ENCODE results near the gene FASN. TPM values are rescaled to one million over a fixed set of nuclear protein-coding genes. Genes with fewer than 3 reads are reported as not detected.

FASN gene
- 956 TPM for total RNA-seq (2021; ENCODE audit: unreplicated experiment)
- 789 TPM for polyA plus RNA-seq (2012; ENCODE audit: insufficient read length)
- percentile 93 among the genes with signal in this experiment for Bru-seq, nascent RNA
- percentile 99 among the genes with signal in this experiment for BruChase-seq, experiment 1, labeled RNA remaining after a 2-hour chase
- BruChase-seq, experiment 2, labeled RNA remaining after a 6-hour chase = percentile 99 among the genes with signal in this experiment
- long read RNA-seq, full-length matches to known transcripts = 20 of 464 reads
- long read RNA-seq, partial matches to known transcripts = 224 of 464 reads
- long read RNA-seq, other reads (novel, unspliced or antisense) = 220 of 464 reads

DNA sequence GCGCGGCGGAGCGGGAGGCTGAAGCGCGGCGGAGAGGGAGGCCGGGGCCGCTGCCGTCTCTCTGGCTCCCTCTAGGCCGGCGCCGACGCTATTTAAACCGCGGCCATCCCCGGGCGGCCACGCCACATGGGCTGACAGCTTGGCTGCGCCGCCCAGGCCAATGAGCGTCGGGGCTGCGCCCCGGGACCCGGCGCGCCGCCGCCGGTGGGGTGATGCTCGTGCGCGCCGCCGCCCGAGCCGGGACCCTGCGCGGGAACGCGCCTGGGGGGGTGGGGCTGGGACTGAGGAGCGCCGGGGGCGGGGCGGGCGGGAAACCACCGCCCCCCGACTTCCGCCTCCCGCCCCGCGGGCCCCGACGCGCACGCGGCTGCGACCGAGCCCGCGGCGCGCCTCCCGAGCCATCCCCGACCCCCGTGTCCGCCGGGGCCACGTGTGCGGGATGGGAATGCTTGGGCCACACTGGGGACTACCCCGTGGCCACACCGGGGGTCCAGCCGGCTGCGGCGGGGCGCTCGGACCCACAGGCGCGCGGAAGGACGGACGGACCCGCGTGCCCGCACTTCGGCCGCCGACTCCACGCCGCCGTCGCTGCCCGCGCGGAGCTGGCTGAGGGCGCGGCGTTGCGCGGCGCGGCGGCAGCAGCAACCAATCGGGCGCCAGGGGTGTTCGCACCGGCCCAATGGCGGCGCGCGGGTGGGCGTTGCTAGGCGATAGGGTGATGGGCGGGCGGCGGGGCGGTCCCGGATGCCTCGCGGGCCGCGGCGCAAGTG is at the start of gene FASN:
Gene FASN, minus strand, starts transcription at position 68 of the 770 bp plus-strand sequence. CDS start 1,791 bp downstream, outside the sequence.
- peak; percentile 80 for ATAC-seq

More for the DNA sequence above, at the start of gene FASN:
- DNase-seq (ENCODE audit: low read depth, low spot score) = no peak
- TF ChIP-seq, protein P1, sequence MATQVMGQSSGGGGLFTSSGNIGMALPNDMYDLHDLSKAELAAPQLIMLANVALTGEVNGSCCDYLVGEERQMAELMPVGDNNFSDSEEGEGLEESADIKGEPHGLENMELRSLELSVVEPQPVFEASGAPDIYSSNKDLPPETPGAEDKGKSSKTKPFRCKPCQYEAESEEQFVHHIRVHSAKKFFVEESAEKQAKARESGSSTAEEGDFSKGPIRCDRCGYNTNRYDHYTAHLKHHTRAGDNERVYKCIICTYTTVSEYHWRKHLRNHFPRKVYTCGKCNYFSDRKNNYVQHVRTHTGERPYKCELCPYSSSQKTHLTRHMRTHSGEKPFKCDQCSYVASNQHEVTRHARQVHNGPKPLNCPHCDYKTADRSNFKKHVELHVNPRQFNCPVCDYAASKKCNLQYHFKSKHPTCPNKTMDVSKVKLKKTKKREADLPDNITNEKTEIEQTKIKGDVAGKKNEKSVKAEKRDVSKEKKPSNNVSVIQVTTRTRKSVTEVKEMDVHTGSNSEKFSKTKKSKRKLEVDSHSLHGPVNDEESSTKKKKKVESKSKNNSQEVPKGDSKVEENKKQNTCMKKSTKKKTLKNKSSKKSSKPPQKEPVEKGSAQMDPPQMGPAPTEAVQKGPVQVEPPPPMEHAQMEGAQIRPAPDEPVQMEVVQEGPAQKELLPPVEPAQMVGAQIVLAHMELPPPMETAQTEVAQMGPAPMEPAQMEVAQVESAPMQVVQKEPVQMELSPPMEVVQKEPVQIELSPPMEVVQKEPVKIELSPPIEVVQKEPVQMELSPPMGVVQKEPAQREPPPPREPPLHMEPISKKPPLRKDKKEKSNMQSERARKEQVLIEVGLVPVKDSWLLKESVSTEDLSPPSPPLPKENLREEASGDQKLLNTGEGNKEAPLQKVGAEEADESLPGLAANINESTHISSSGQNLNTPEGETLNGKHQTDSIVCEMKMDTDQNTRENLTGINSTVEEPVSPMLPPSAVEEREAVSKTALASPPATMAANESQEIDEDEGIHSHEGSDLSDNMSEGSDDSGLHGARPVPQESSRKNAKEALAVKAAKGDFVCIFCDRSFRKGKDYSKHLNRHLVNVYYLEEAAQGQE (IDR thresholded peaks at IDR 0.05; ENCODE audit: insufficient read depth in 1 of 2, low read depth in 2 of 2, low read length in 1 of 2) = peak in 1 of 2 experiments; percentile 17; a peak in 1 of 4 replicates
- peak; percentile 95; the same call in 1 of the 2 replicates for TF ChIP-seq SIN3A (IDR thresholded peaks at IDR 0.05; ENCODE audit: borderline replicate concordance, insufficient read depth, low read depth, low read length)
- TF ChIP-seq TCF7L2 (IDR thresholded peaks at IDR 0.05; ENCODE audit: low read depth, low read length) = no peak
- TF ChIP-seq, protein P2, sequence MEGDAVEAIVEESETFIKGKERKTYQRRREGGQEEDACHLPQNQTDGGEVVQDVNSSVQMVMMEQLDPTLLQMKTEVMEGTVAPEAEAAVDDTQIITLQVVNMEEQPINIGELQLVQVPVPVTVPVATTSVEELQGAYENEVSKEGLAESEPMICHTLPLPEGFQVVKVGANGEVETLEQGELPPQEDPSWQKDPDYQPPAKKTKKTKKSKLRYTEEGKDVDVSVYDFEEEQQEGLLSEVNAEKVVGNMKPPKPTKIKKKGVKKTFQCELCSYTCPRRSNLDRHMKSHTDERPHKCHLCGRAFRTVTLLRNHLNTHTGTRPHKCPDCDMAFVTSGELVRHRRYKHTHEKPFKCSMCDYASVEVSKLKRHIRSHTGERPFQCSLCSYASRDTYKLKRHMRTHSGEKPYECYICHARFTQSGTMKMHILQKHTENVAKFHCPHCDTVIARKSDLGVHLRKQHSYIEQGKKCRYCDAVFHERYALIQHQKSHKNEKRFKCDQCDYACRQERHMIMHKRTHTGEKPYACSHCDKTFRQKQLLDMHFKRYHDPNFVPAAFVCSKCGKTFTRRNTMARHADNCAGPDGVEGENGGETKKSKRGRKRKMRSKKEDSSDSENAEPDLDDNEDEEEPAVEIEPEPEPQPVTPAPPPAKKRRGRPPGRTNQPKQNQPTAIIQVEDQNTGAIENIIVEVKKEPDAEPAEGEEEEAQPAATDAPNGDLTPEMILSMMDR (IDR thresholded peaks at IDR 0.05) = peak; percentile 87; the same call in 1 of the 2 replicates
- peak; percentile 97 for TF ChIP-seq POLR2AphosphoS5 (IDR thresholded peaks at IDR 0.05; ENCODE audit: low read depth, low read length)
- ChIA-PET CTCF (interaction anchor here (0.7 kb wide), 1 partner anchor 15 kb away, joined by 3 read pairs; no protein-coding TSS in a partner anchor), POLR2A (interaction anchor here (0.6 to 1.0 kb wide), 4 partner anchors 8 to 144 kb away, joined by 3 to 7 read pairs (median 6); no protein-coding TSS in a partner anchor)
- Histone ChIP-seq H3K27ac (ENCODE audit: low read length) (peak within 1 kb of the TSS; percentile 97), H3K36me3 (ENCODE audit: control insufficient read depth, insufficient read depth, low read length) (peaks cover 21% of the 10 kb centered on the region), H3K4me1 (ENCODE audit: control insufficient read depth, insufficient read depth, low read length) (peaks cover 59% of the 10 kb centered on the region), H3K27me3 (ENCODE audit: control insufficient read depth, insufficient read depth, low read length) (no peaks in the 10 kb centered on the region), H3K4me3 (ENCODE audit: low read depth in 2 of 2, low read length in 2 of 2) (peak within 1 kb of the TSS; percentile 86 to 88), H3K9me3 (ENCODE audit: control insufficient read depth, insufficient read depth, low read depth, low read length) (no peaks in the 10 kb centered on the region)
- intact Hi-C loops (cut with micrococcal nuclease; ENCODE audit: unreplicated experiment) = no loop called here
- in situ Hi-C loops (cut with HindIII; ENCODE audit: low pct_unique_long_range_greater_than_20kb, low sequenced_read_pairs) = no loop called here
- no TSS peak for BruUV-seq (replicated peaks)

All from Panc1 (cell line).